Naive thymus-derived CD4-positive, alpha-beta T cell (primary cell): ENCODE results near the gene ACIN1. TPM values are rescaled to one million over a fixed set of nuclear protein-coding genes. Genes with fewer than 3 reads are reported as not detected.

Experiments
- ATAC-seq: fragments of 150-1000 bp; cut with Tn5 transposase; 2 replicates; pipeline ENCODE4 v1.10.0; 2021; ENCODE audit warnings: mild to moderate bottlenecking, moderate library complexity
- CTCF ChIA-PET: fragments of 350-600 bp; sonication (Branson Sonifier 250); formaldehyde crosslinking; loops from one replicate; lab custom pipeline; 2021; ENCODE audit warnings: antibody characterized with exemption; lab: Charles Lee
- POLR2A ChIA-PET: fragments of 350-600 bp; sonication (Branson Sonifier 250); formaldehyde crosslinking; loops from one replicate; lab custom pipeline; 2021; ENCODE audit warnings: antibody characterized with exemption, inconsistent platforms; lab: Charles Lee
- DNase-seq, 9 donors: peaks; one replicate each; pipeline versions ENCODE4 v3.0.0 to v3.0.0-alpha.2; 2020 to 2022; ENCODE audit warnings: mixed read lengths in 1 of 9
- H3K27ac ChIP-seq: one replicate; pipeline ENCODE4 v1.7.0; 2013; ENCODE audit warnings: mild to moderate bottlenecking, low read depth, low read length, moderate library complexity
- H3K27me3 ChIP-seq, 2 donors: one replicate each; pipeline ENCODE4 v1.7.0; 2013; ENCODE audit warnings: low read length in 2 of 2, mild to moderate bottlenecking in 2 of 2, moderate library complexity in 2 of 2; ENCODE audit not compliant: control insufficient read depth in 2 of 2, insufficient read depth in 2 of 2
- H3K36me3 ChIP-seq, 3 experiments: 1 replicate in 2 of 3; 2 replicates in 1 of 3; pipeline ENCODE4 v1.7.0; 2013; ENCODE audit warnings: low read length in 3 of 3, mild to moderate bottlenecking in 3 of 3, moderate library complexity in 1 of 3; ENCODE audit not compliant: insufficient read depth in 3 of 3, control insufficient read depth in 2 of 3
- H3K4me1 ChIP-seq, 2 donors: one replicate each; pipeline ENCODE4 v1.7.0; 2013; ENCODE audit warnings: low read length in 2 of 2, mild to moderate bottlenecking in 2 of 2, moderate library complexity in 1 of 2; ENCODE audit not compliant: control insufficient read depth in 2 of 2, insufficient read depth in 2 of 2
- H3K4me3 ChIP-seq: 2 replicates; pipeline ENCODE4 v1.7.0; 2013; ENCODE audit warnings: mild to moderate bottlenecking, low read length
- H3K9me3 ChIP-seq, 3 experiments: 1 replicate in 2 of 3; 2 replicates in 1 of 3; pipeline ENCODE4 v1.7.0; 2013; ENCODE audit warnings: low read length in 3 of 3; ENCODE audit not compliant: control insufficient read depth in 2 of 3
- H3K27ac Mint-ChIP-seq, 9 donors: one replicate each; pipeline ENCODE4 v1.8.0; 2020 to 2022; ENCODE audit warnings: mixed read lengths in 9 of 9, mild to moderate bottlenecking in 8 of 9, moderate library complexity in 5 of 9, inconsistent platforms in 2 of 9
- H3K27me3 Mint-ChIP-seq, 5 donors: one replicate each; pipeline ENCODE4 v1.8.0; 2021 to 2022; ENCODE audit warnings: mixed read lengths in 5 of 5, mild to moderate bottlenecking in 1 of 5
- H3K36me3 Mint-ChIP-seq, 5 donors: one replicate each; pipeline ENCODE4 v1.8.0; 2020 to 2022; ENCODE audit warnings: mixed read lengths in 5 of 5, mild to moderate bottlenecking in 3 of 5, inconsistent platforms in 1 of 5
- H3K4me1 Mint-ChIP-seq, 7 donors: one replicate each; pipeline ENCODE4 v1.8.0; 2020 to 2022; ENCODE audit warnings: mixed read lengths in 7 of 7, mild to moderate bottlenecking in 3 of 7, inconsistent platforms in 1 of 7
- H3K4me3 Mint-ChIP-seq, 10 donors: one replicate each; pipeline ENCODE4 v1.8.0; 2020 to 2022; ENCODE audit warnings: mild to moderate bottlenecking in 10 of 10, mixed read lengths in 10 of 10, moderate library complexity in 6 of 10, inconsistent platforms in 2 of 10
- H3K9me3 Mint-ChIP-seq, 11 donors: one replicate each; pipeline ENCODE4 v1.8.0; 2020 to 2022; ENCODE audit warnings: mixed read lengths in 11 of 11, mild to moderate bottlenecking in 4 of 11, inconsistent platforms in 1 of 11, moderate library complexity in 1 of 11
- intact Hi-C, 2 donors: fragments of 100-400 bp; cut with micrococcal nuclease; formaldehyde crosslinking; loops; one replicate each; pipeline ENCODE4 v1.15.1; 2023
- polyA plus RNA-seq, 2 donors: library from polyadenylated mRNA; unstranded; fragments of 300-500 nt; fragmentation: Illumina TruSeq; gene quantifications; one replicate each; pipeline ENCODE4 v1.2.3, GENCODE V29; 2021
- total RNA-seq, 6 experiments: library from RNA in 5 of 6; stranded (reverse) in 5 of 6; gene quantifications; 1 replicate in 5 of 6; 2 replicates in 1 of 6; pipeline ENCODE4 v1.2.3 and lab custom pipeline; 2021 to 2026

Gene ACIN1
- total and polyA plus RNA-seq, 7 experiments from 2014 or later = 8.7 to 360 (median 241) TPM

DNA sequence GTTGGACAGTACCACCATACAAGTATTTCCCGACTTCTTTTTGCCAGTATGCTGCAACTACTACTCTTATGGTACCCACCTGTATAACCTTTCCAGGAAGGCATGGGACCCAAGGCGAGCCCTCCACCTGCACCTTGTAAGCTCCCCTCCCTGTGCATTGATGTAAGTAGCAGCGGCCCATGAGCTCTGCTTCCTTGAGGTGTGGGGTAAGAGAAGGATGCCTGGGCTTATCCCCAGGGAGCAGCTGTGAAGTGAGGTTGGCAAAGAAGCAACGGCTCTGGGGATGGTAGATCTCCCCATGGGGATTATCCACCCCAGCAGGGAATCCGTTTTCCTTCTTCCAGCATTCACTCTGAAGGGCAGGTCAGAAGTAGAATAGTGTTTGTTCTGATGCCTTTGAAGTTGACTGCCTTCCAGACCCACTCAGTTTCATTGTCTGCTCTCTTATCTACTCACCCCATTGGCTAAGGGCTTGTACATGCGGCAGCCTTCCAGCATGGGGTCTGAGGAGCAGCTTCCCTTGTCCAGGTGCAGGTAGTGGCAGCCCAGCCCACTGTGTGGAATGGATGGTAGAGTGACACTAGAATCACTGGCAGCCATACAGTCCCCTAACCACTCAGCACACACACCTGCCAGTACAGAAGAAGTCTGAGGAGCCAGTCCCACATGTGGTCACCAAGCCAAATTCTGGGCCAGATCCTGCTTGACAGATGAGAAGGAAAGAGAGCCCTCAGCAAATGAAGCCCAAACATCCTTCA is 6.5 kb upstream of the ACIN1 start:
- Mint-ChIP-seq H3K4me1 (peaks cover 0 to 41% (median 20%) of the 10 kb centered on the region in 7 donors), H3K27ac (peak overlapping the region in 2 of 9 donors; percentile 18 to 67)

DNA sequence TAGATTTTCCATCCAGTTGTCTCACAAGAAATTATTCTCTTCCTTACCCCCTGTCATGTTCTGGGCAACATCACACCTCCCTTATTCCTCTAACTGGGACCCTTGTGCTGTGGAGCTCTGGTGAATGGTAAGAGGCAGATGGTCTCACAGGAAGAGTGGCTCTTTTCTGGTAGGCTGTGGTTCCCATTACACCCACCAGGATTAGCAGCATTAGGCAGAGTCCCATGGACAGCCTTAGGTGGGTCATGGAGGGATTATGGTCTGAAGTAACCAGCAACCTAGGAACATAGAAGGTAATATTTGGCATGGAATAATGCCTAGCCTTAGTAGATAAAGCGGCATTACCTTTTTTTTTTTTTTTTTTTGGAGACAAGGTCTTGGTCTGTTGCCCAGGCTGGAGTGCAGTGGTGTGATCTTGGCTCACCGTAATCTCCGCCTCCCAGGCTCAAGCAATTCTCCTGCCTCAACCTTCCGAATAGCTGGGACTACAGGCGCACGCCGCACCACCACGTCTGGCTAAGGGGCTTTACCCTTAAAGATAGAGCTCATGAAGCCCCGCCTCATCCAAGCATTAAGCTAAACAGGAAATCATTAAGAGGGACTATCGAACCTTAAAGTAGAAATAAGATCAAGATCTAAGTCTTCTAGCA is 4.4 kb upstream of the ACIN1 start:
- no peaks in the 10 kb centered on the region for H3K9me3 ChIP-seq
- no peak overlapping the region for H3K27ac ChIP-seq
- intact Hi-C loops = loop anchor here (5.0 to 10.0 kb wide), 5 partner anchors 227 to 1832 kb away; partner anchors contain the start of genes DCAF11 (in 2 of the 2), NRL (in 2 of the 2), EMC9 (in 1 of the 2) and HNRNPC (in 1 of the 2)
- Mint-ChIP-seq H3K36me3 (peaks cover 0 to 25% (median 14%) of the 10 kb centered on the region in 5 donors), H3K27ac (peak overlapping the region in 3 of 9 donors; percentile 47 to 69 (median 68)), H3K27me3 (peaks cover 0 to 3% (median 0%) of the 10 kb centered on the region in 5 donors), H3K4me3 (peak overlapping the region in 1 of 10 donors; percentile 3), H3K4me1 (peaks cover 0 to 48% (median 20%) of the 10 kb centered on the region in 7 donors), H3K9me3 (peaks cover 0 to 1% (median 0%) of the 10 kb centered on the region in 11 donors)
- H3K4me3 ChIP-seq = no peak overlapping the region
- no peaks in the 10 kb centered on the region for H3K27me3 ChIP-seq
- peaks cover 6 to 21% (median 6%) of the 10 kb centered on the region in 3 experiments for H3K36me3 ChIP-seq
- DNase-seq (no peak), ATAC-seq (no peak)
- ChIA-PET POLR2A (interaction anchor here (0.6 to 1.0 kb wide), 4 partner anchors 18 to 83 kb away, joined by 3 to 6 read pairs (median 3); no protein-coding TSS in a partner anchor), CTCF (interaction anchor here (0.7 to 1.4 kb wide), 2 partner anchors 11 to 21 kb away, joined by 3 to 5 read pairs; no protein-coding TSS in a partner anchor)
- H3K4me1 ChIP-seq = peaks cover 14 to 18% of the 10 kb centered on the region in 2 donors

More for the DNA sequence above, 6.5 kb upstream of the ACIN1 start:
- intact Hi-C loops = no loop called here
- peaks cover 0 to 25% (median 14%) of the 10 kb centered on the region in 5 donors for H3K36me3 Mint-ChIP-seq
- Histone ChIP-seq H3K27ac (no peak overlapping the region), H3K27me3 (no peaks in the 10 kb centered on the region), H3K4me1 (peaks cover 14 to 18% of the 10 kb centered on the region in 2 donors), H3K36me3 (peaks cover 6 to 9% (median 6%) of the 10 kb centered on the region in 3 experiments), H3K4me3 (no peak overlapping the region), H3K9me3 (no peaks in the 10 kb centered on the region)
- no peak for DNase-seq
- no peak for ATAC-seq
- H3K27me3 Mint-ChIP-seq = peaks cover 0 to 5% (median 0%) of the 10 kb centered on the region in 5 donors
- no peak overlapping the region for H3K4me3 Mint-ChIP-seq
- ChIA-PET POLR2A (interaction anchor here (1.0 kb wide), 1 partner anchor 82 kb away, joined by 3 read pairs; the partner anchor contains the start of gene SLC7A8), CTCF (interaction anchor here (1.1 to 1.5 kb wide), 2 partner anchors 9 to 19 kb away, joined by 3 read pairs; no protein-coding TSS in a partner anchor)
- peaks cover 0 to 1% (median 0%) of the 10 kb centered on the region in 11 donors for H3K9me3 Mint-ChIP-seq

DNA sequence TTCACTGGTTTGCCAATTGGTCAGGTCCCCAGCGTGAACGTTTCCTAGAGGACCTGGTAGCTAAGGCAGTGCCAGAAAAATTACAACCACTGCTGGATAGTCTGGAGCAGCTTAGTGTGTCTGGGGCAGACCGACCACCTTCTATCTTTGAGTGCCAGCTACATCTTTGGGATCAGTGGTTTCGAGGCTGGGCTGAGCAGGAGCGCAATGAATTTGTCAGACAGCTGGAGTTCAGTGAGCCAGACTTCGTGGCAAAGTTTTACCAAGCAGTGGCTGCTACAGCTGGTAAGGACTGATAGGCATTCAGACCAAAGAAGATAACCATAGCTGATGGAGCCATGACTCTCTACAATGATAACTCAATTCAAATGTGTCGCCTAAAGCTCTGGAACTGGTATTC is 2.9 kb upstream of the ACIN1 start:
- no peak overlapping the region for H3K4me3 ChIP-seq
- Mint-ChIP-seq H3K27ac (peak overlapping the region in 3 of 9 donors; percentile 14 to 56 (median 18)), H3K27me3 (no peaks in the 10 kb centered on the region), H3K9me3 (peaks cover 0 to 1% (median 0%) of the 10 kb centered on the region in 11 donors), H3K4me1 (peaks cover 0 to 57% (median 26%) of the 10 kb centered on the region in 7 donors), H3K36me3 (peaks cover 0 to 29% (median 14%) of the 10 kb centered on the region in 5 donors), H3K4me3 (peak overlapping the region in 3 of 10 donors; percentile 38 to 86 (median 53))
- intact Hi-C loops = loop anchor here (5.0 to 10.0 kb wide), 5 partner anchors 225 to 1830 kb away; partner anchors contain the start of genes DCAF11 (in 2 of the 2), NRL (in 2 of the 2), EMC9 (in 1 of the 2) and HNRNPC (in 1 of the 2)
- DNase-seq (no peak), ATAC-seq (no peak)
- peaks cover 26 to 28% of the 10 kb centered on the region in 2 donors for H3K4me1 ChIP-seq
- no peak overlapping the region for H3K27ac ChIP-seq
- H3K27me3 ChIP-seq = no peaks in the 10 kb centered on the region
- H3K9me3 ChIP-seq = no peaks in the 10 kb centered on the region
- POLR2A ChIA-PET = interaction anchor here (0.6 to 5.1 kb wide), 2 partner anchors 21 to 123 kb away, joined by 3 to 75 read pairs; partner anchors contain the start of gene CEBPE
- peaks cover 6 to 21% (median 6%) of the 10 kb centered on the region in 3 experiments for H3K36me3 ChIP-seq
- CTCF ChIA-PET = interaction anchor here (0.6 to 2.5 kb wide), 4 partner anchors 21 to 451 kb away, joined by 3 to 9 read pairs (median 4); no protein-coding TSS in a partner anchor

DNA sequence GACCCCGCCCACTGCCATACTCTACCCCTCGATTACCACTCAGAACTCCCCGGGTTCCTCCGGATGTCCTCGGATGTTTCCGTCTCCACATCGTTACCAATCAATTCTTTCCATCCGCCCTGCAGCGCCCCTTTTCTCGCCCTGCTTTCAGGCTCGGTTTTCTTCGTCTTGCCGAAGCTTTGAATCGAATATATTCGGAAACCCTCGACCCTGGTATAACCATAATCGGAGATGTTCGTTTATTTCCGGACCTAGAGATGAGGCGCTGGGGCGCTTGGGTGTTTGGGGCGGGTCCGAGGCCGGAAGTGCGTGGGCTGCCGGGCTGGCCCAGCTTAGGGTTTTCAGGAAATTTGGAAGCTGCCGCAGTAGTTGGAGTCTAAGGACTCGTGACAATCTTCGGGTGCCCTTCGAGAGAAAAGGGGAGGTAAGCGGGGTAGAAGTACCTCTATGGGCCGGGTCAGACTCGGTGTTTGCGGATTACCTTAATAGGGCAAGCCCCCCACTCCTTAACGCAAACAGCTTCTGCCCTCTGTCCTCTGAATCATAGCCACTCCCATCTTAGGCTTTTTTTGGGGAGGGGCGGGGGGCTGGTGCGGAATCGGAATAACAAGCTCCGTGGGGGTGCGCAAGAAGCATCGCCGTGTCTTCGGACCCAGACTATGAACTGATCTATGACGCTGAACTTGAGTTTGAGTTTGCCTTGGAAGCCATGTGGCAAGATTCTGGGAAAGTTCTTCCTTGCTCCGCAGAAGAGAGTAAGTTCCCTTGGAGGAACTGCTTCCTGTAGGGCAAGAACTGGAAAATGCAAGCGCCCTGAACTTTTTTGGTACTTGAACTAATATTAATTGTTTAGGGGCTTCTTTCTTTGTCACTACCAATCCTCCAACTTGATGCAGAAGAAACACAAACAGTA is 516 bp upstream of the ACIN1 start, which contains the start of gene C14orf119:
Gene C14orf119, plus strand, starts transcription at position 310 of the 913 bp plus-strand sequence. CDS start 2,154 bp downstream, outside the sequence.
- Mint-ChIP-seq H3K27me3 (no peaks in the 10 kb centered on the region), H3K27ac (no peak within 1 kb of the TSS), H3K4me3 (no peak within 1 kb of the TSS), H3K9me3 (peaks cover 0 to 1% (median 0%) of the 10 kb centered on the region in 11 donors), H3K36me3 (peaks cover 3 to 38% (median 21%) of the 10 kb centered on the region in 5 donors), H3K4me1 (peaks cover 3 to 63% (median 33%) of the 10 kb centered on the region in 7 donors)
- peak in 8 of 9 donors; percentile 88 to 100 (median 100) for DNase-seq
- Histone ChIP-seq H3K36me3 (peaks cover 8 to 33% (median 15%) of the 10 kb centered on the region in 3 experiments), H3K27me3 (no peaks in the 10 kb centered on the region), H3K4me1 (peaks cover 26 to 32% of the 10 kb centered on the region in 2 donors), H3K9me3 (no peaks in the 10 kb centered on the region), H3K4me3 (peak within 1 kb of the TSS; percentile 88), H3K27ac (peak within 1 kb of the TSS; percentile 97)
- intact Hi-C loops = loop anchor here (1.0 to 10.0 kb wide), 21 partner anchors 24 to 1828 kb away; partner anchors contain the start of genes DCAF11 (in 2 of the 2), HOMEZ (in 2 of the 2), NGDN (in 2 of the 2) and NRL (in 2 of the 2)
- ChIA-PET POLR2A (interaction anchor here (0.6 to 5.1 kb wide), 44 partner anchors 9 to 1819 kb away, joined by 3 to 75 read pairs (median 4); partner anchors contain the start of genes AJUBA, AP1G2, CEBPE and CIROP), CTCF (interaction anchor here (0.6 to 3.2 kb wide), 12 partner anchors 8 to 1569 kb away, joined by 3 to 25 read pairs (median 5); partner anchors contain the start of genes CEBPE, PABPN1 and SALL2)
- peak; percentile 93 for ATAC-seq
